Ovary (tissue), 9 donors: ENCODE measurements around the gene NECTIN1. TPM values are rescaled to one million over a fixed set of nuclear protein-coding genes. Genes with fewer than 3 reads are reported as not detected.

Experiments
- DNase-seq, 5 donors: peaks; one replicate each; pipeline ENCODE4 v3.0.0-alpha.2; 2019 to 2020
- H3K27ac ChIP-seq, 2 donors: fragments of 200-600 bp; one replicate each; pipeline versions ENCODE4 v1.5.1 to v1.8.0; 2019 to 2022
- H3K27me3 ChIP-seq: fragments of 200-600 bp; one replicate; pipeline ENCODE4 v1.8.0; 2022
- H3K36me3 ChIP-seq: fragments of 200-600 bp; sonication (generic); one replicate; pipeline ENCODE4 v1.5.1; 2019
- H3K4me1 ChIP-seq: one replicate; pipeline ENCODE4 v1.8.1; 2013; ENCODE audit warnings: mild to moderate bottlenecking, moderate library complexity; ENCODE audit not compliant: insufficient read depth
- H3K4me3 ChIP-seq: fragments of 200-600 bp; sonication (generic); one replicate; pipeline ENCODE4 v1.5.1; 2017
- H3K9me3 ChIP-seq, 2 donors: fragments of 200-600 bp in 1 of 2; sonication (generic) in 1 of 2; one replicate each; pipeline versions ENCODE4 v1.5.1 to v1.8.1; 2013 to 2019; ENCODE audit warnings: mild to moderate bottlenecking in 1 of 2, moderate library complexity in 1 of 2
- CTCF ChIP-seq, 3 donors: fragments of 450-650 bp in 2 of 3; fragments of 200-600 bp in 1 of 3; IDR thresholded peaks; one replicate each; pipeline versions ENCODE4 v1.5.1 to v1.8.0; 2016 to 2022; ENCODE audit warnings: antibody characterized with exemption in 3 of 3, mild to moderate bottlenecking in 1 of 3
- EP300 ChIP-seq: sonication (generic); formaldehyde crosslinking; IDR thresholded peaks from one replicate; pipeline ENCODE4 v1.6.1; 2017; ENCODE audit warnings: antibody characterized with exemption
- POLR2A ChIP-seq: fragments of 450-650 bp; IDR thresholded peaks from one replicate; pipeline ENCODE4 v1.6.1; 2017; ENCODE audit warnings: antibody characterized with exemption, mild to moderate bottlenecking, moderate library complexity
- WGBS, 3 donors: extraction: QIAGEN DNeasy Blood & Tissue Kit in 1 of 3; methylation state at CpG; one replicate each; pipeline versions ENCODE4 v1.1.5 to v1.1.7; 2013 to 2017; 5-methylcytosine and 5-hydroxymethylcytosine counted together
- intact Hi-C, 4 donors: fragments of 100-400 bp; cut with DNase I; formaldehyde crosslinking; loops; one replicate each; pipeline versions ENCODE4 v1.11.0 to v1.15.1; 2022 to 2023
- polyA plus RNA-seq, 2 donors: library from polyadenylated mRNA; stranded (reverse); fragments of 200-250 nt in 1 of 2; fragments of 350-450 nt in 1 of 2; fragmentation: Illumina TruSeq in 1 of 2; extraction: RNeasy Lipid Tissue Mini Kit (QIAGEN cat#74804) in 1 of 2; gene quantifications; one replicate each; pipeline ENCODE4 v1.2.3, GENCODE V29; 2013 to 2014
- small RNA-seq: library from RNA; depleted of rRNA; stranded (forward); fragments of <200 nt; gene quantifications from one replicate; pipeline ENCODE3, GENCODE V24; 2016
- total RNA-seq, 7 donors: library from RNA; depleted of rRNA in 2 of 7; stranded (reverse); fragments of >200 nt in 2 of 7; fragmentation: NEBNext Ultra II Directional in 3 of 7; extraction: Animal tissue kit (Norgen Biotek cat#: 25700) in 3 of 7; gene quantifications; one replicate each; pipeline versions ENCODE4 v1.1.0 to v1.2.4, GENCODE V29; 2016 to 2023
- donor health status: DM: no; HTN: no; CAD: no; lungs with moderate emphysema.
- donor health status: DM: no; HTN: no; CAD: no.
- donor health status: Bipolar disorder and iron deficiency.
- donor health status: DM: yes; HTN: yes; CAD: no.
- donor health status: DM: no; HTN: no; CAD: no.
- donor health status: DM: yes; HTN: yes; CAD: no.

The NECTIN1 gene
- total and polyA plus RNA-seq, 9 donors = 1.5 to 12.1 (median 5.7) TPM

- no peak overlapping the region for H3K4me3 ChIP-seq
- no peak overlapping the region for H3K27ac ChIP-seq
- TF ChIP-seq CTCF (IDR thresholded peaks at IDR 0.05) (no peak), EP300 (no peak), POLR2A (no peak)
Measured at GRCh38 chr11:119592642-119593041, 136.4 kb downstream of the NECTIN1 start.

GRCh38 chr11:119591836-119592310, 137.1 kb downstream of the NECTIN1 start:
- WGBS, 3 donors = 74 to 77% (median 77%) methylated on average over 5 of the region's 5 CpGs
- no peaks in the 10 kb centered on the region for H3K4me1 ChIP-seq
- no peaks in the 10 kb centered on the region for H3K9me3 ChIP-seq
- no peaks in the 10 kb centered on the region for H3K27me3 ChIP-seq
- H3K36me3 ChIP-seq = no peaks in the 10 kb centered on the region
- no peak overlapping the region for H3K4me3 ChIP-seq
- TF ChIP-seq POLR2A (no peak), CTCF (IDR thresholded peaks at IDR 0.05) (no peak), EP300 (no peak)
- no peak for DNase-seq
- intact Hi-C loops = no loop called here
- H3K27ac ChIP-seq = no peak overlapping the region

More at GRCh38 chr11:119592642-119593041, 136.4 kb downstream of the NECTIN1 start:
- 73 to 79% (median 76%) methylated on average over 5 of the region's 5 CpGs for WGBS, 3 donors
- H3K4me1 ChIP-seq = no peaks in the 10 kb centered on the region
- no peaks in the 10 kb centered on the region for H3K27me3 ChIP-seq
- no peaks in the 10 kb centered on the region for H3K36me3 ChIP-seq
- H3K9me3 ChIP-seq = no peaks in the 10 kb centered on the region
- intact Hi-C loops = no loop called here
- DNase-seq = no peak

- H3K4me3 ChIP-seq = no peak overlapping the region
- intact Hi-C loops = no loop called here
- H3K9me3 ChIP-seq = no peaks in the 10 kb centered on the region
- TF ChIP-seq CTCF (IDR thresholded peaks at IDR 0.05) = no peak
- no peak for TF ChIP-seq POLR2A
- TF ChIP-seq EP300 = no peak
- no peak for DNase-seq
- no peaks in the 10 kb centered on the region for H3K4me1 ChIP-seq
- WGBS, 3 donors = 81 to 84% (median 83%) methylated on average over 4 of the region's 4 CpGs
- H3K27me3 ChIP-seq = no peaks in the 10 kb centered on the region
- H3K27ac ChIP-seq = no peak overlapping the region
- H3K36me3 ChIP-seq = no peaks in the 10 kb centered on the region
Measured at GRCh38 chr11:119590651-119591351, 138.2 kb downstream of the NECTIN1 start.

- no peak for DNase-seq
- H3K4me1 ChIP-seq = peaks cover 3% of the 10 kb centered on the region
- H3K4me3 ChIP-seq = no peak overlapping the region
- no peaks in the 10 kb centered on the region for H3K9me3 ChIP-seq
- no peak overlapping the region for H3K27ac ChIP-seq
- TF ChIP-seq EP300 (no peak), POLR2A (no peak), CTCF (IDR thresholded peaks at IDR 0.05) (no peak)
- H3K27me3 ChIP-seq = no peaks in the 10 kb centered on the region
- H3K36me3 ChIP-seq = no peaks in the 10 kb centered on the region
- intact Hi-C loops = no loop called here
Measured at GRCh38 chr11:119589001-119589400, 140.0 kb downstream of the NECTIN1 start.

Small RNA genes lying within 50 kb of the gene (small RNA-seq; reads per million reads assigned to genes)
- gene RNU6-1123P = not detected
